Stimulated activated CD4-positive, alpha-beta T cell treated with anti-CD3 and anti-CD28 coated beads, Interleukin-15, amount 100 ng/mL, for 24 hours (primary cell): Measurements from ENCODE around the gene KPNB1.
A peak's percentile ranks its signal among the peaks of the same experiment; 100 is the strongest.
"Not testable (repeated sequence)": the region's sequence is repeated elsewhere in the genome, so short reads cannot be mapped to it uniquely, and the experiment has no call there.

Experiments
- DNase-seq: peaks from one replicate; pipeline ENCODE4 v3.0.0-alpha.2; 2020

KPNB1 gene

GRCh38 chr17:47682727-47683126, 33.0 kb downstream of the KPNB1 start:
- not testable (repeated sequence) for DNase-seq

DNA sequence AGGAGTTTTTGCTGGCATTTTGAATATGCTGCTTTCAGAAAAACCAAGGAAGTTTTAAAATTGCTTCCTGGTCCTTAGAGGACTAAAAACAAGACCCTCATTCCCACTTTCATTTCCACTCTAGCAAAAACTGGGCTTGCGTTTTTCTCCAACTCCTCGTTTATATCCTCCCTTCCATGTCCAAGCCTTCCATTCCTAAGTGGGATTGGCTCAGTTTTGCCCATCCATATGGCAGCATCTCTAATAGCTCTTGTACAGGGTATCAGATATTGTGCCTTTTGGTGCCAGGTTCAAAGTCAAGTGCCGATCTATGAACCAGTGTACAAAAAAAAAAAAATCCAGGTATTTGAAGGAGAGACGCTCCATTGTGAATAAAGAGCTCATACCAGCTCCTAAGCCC, 34.3 kb downstream of the KPNB1 start:
- no peak for DNase-seq

DNA sequence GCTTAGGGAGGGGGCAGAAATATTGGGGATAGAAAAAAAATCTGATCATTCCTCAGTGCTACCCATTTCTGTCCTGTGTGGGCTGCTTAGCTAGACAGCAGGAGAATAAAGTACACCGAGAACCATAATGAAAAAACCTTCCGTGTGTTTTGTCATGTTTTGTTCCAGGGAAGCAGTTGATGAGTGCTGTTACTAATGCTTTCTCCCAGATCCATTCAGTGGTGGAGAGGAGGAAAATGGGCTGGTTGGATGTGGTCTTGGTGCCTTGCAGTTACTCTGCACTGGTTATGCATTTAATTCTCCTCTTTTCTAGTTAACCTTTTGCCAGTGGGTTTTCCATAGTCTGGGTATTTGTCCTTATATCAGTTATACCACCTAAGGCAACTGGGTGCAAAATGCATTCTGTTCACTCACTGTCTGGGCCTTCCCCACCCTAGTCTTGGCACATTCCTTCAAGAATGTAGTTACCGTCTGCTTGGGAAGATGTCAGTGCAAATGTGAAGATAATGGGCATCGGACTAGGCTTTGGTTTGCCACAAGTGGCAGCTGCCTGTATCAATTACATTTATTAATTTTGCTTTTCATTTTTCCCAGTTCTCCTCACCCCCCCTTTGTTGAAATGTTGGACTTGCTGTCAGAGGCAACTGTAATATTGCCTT, 34.9 kb downstream of the KPNB1 start:
- DNase-seq: no peak

DNA sequence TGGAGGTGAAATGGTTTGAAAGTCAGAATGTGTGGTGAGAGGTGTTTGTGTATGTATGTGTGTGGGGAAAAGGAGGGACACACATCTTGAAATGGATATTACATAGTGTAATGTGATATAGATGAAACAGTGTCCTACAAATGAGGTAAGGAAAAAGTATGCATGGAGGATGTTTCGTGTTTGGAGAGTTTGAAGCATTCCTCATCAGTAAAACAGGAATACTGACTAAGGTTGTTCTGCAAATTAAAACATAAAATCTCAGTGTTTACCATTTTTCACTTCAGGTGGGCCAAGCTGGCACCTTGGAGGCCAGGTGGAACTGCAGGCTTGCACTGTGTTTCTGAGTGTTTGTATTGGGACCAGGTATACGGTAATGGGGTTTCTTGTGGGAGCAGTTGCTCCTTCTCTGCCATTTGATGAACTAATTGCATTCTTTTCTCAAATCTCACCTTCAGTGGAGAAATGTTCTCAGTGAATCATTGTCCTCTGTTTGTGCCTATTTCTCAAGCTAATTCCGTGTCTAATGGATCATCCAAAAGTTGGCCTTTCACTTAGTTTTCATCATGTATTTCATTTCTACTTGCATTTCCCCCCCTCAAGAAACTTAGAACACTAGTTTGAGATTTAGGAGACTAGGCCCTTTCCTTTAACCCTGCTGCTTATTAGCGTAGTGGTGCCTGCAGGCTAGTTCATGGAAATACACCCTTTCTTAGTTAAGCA, 36.0 kb downstream of the KPNB1 start:
- no peak for DNase-seq

DNA sequence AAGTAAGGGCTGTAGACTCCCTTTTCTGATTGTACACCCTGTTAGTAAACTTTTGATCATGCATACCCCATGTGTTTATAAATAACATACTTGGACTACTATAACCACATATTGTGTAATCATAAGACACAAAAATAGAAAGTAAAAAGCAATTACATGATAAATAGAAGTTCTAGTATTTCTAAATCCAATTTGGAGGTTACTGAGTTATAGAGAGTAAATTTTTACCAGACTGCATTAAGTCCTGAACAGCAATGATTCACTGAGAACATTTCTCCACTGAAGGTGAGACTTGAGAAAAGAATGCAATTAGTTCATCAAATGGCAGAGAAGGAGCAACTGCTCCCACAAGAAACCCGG, 36.5 kb downstream of the KPNB1 start:
- DNase-seq: no peak

GRCh38 chr17:47686664-47687327, 37.1 kb downstream of the KPNB1 start:
- no peak for DNase-seq

GRCh38 chr17:47687328-47687690, 37.6 kb downstream of the KPNB1 start:
- DNase-seq: no peak

GRCh38 chr17:47687748-47688147, 38.0 kb downstream of the KPNB1 start:
- no peak for DNase-seq

GRCh38 chr17:47690121-47690520, 40.4 kb downstream of the KPNB1 start:
- no peak for DNase-seq

- no peak for DNase-seq
Observed at GRCh38 chr17:47692137-47692894, 42.6 kb downstream of the KPNB1 start.

- DNase-seq: no peak
Observed at GRCh38 chr17:47692895-47693730, 43.4 kb downstream of the KPNB1 start.

DNA sequence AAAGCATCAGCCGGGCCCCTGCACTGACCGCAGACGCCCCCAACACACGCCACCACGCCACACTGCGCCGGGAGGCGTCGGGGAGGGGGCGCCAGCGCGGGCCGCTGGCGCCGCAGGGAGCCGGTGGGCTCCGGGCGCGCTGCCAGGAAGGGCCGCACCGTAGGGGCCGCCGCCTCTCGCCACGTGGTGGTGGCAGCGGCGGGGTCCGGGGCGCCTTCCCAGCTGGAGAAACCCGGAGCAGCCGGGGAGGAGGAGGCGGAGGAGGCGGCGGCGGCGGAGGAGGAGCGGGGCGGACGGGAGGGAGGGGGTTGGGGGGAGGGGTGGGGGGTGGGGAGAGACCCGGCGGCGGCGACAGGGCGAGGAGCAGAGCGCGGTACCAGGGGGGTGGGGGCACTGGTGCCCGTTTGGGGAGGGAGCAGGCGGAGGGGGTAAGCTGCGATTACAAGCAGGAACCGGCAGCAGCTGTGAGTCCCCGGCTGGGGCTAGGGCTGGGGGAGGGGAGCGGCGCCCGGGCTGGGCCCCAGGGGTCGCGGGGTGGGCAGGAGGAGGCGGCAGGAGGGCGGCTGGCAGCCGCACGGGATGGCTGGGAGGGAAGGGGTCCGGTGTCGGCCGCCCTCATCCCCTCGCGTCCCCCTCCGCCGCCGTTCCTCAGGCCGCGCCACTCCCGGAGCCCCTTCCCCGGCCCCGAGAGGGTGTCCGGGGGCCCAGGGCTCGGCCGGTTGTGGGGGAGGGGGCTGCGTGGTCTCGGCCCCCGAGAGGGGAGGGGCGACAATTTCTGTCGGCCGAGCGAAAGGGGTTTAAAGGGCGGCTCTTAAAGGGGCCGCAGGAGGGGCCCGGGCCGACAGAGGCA, 44.2 kb downstream of the KPNB1 start, which contains the start of gene TBKBP1:
TBKBP1 (plus strand) TSS at position 431 of the 850 bp plus-strand sequence. CDS start 1,952 bp downstream, outside the sequence.
- peak; percentile 70 for DNase-seq

DNA sequence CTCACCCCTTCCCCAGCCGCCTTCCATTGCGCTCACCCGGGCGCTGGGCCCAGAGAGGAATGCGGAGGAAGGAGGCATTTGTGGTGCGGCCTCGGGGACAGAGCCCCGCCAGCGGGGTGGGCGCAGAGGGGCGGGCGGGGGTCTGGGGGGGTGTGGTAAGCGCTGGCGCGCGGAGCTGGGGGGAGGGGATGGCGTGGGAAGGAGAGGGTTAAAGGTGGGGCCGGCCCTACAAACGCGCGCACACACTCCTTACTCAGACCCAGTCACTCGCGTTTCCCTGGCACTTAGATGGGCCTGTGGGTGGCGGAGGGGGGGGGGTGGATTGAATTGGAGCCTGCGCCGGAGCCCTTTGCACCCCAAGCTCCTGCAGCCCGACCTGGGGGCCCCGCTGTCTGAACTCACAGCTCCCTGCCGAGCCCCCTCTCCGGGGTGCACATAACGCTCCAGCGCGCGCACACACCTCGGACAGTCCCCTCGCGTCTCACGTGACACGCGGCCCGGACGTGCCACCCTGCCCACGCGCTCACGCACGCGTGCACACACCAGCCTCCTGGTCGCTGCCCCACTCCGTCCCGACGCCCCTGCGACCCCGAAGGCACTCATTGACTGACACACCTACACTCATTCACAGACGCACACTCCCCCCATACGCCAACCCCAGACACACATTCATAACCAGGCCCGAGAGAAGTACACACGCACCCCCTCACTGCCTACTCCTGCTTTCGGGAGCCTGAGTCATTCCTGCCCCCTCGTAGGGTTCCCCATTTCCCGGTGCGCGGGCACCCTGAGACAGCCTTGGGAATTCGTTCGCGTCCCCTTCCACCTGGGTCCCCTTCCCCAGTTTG, 45.1 kb downstream of the KPNB1 start:
- peak; percentile 76 for DNase-seq

DNA sequence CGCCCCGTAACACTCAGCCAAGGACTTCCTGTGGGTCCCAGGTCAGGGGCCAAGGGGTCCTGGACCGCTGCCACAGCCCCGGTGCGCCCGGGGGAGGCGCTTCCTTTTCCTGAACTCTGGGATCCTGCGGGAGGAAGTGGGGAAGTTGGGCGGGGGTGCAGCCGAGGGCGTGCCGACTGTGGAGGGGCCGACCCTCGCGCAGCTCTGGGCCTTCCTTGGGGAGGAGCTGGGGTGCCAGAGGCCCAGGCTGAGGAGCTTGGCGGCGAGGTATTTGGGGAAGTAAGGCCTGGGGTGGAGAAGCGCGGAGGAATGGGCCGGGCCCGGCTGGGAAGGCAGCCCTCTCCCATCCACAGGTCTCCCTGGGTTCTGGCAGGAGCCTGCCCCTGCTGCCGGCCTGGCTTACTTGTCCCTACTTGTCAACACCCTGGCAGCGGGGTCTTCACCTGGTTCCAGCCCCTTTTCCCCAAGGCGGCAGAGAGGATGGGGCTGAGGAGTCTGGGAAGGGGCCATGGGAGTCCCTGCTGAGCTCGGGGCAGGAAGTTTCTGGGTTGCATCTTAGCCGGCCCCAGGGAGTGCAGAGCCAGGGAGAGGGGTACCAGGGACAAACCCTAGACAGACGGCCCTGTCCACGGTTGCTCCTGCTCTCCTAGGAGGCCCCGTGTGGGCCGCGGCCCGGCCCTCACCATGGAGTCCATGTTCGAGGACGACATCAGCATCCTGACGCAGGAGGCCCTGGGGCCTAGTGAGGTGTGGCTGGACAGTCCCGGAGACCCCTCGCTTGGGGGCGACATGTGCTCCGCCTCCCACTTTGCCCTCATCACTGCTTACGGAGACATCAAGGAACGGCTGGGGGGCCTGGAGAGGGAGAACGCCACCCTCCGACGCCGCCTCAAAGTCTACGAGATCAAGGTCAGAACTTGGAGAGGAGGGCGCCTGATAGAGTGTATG, 46.0 kb downstream of the KPNB1 start:
- DNase-seq: peak; percentile 48

- DNase-seq: no peak
Observed at GRCh38 chr17:47696717-47697642, 47.3 kb downstream of the KPNB1 start.

DNA sequence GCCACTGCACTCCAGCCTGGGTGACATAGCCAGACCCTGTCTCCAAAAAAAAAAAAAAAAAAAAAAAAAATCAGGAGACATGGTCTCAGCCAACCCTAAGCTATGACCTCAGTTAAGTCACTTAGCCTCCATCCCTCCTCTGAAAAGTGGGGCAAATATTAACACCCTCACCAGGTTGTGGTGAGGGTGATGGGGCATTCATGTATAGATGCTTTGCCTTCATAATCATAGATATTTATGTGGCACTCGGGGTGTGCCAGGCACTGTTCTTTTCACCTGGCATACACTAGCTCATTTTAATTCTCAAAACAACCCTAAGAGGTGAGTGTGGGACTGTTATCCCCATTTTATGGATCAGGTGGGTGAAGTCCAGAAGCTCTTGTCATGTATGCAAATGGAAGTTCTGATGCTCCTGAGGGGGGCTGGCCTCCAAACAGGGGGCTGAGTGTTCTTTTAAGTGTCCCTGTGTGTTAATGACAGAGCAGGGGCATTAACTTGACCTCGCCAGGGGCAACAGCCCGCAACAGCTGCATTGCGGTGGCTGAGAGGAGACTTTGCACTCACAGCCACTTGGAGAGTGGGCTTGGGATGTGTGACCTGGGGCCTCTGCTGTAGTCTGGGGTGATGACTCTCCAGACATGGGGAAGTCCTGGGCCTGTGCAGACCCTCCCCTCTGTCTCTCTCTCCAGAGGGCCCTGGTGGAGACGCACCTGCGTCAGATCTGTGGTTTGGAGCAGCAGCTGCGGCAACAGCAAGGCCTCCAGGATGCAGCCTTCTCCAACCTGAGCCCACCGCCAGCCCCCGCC, 48.4 kb downstream of the KPNB1 start:
- no peak for DNase-seq
